Gastrocnemius medialis (tissue), 4 donors: Measurements from ENCODE around the gene GMEB2. TPM values are rescaled to one million over a fixed set of nuclear protein-coding genes. Genes with fewer than 3 reads are reported as not detected.
"Not testable (repeated sequence)": the region's sequence is repeated elsewhere in the genome, so short reads cannot be mapped to it uniquely, and the experiment has no call there.

ENCODE experiments used
- ATAC-seq, 2 donors: fragments of 150-250 bp; one replicate each; pipeline ENCODE4 v1.9.1; 2016
- DNase-seq, 2 donors: peaks; one replicate each; pipeline ENCODE4 v3.0.0-alpha.2; 2019
- H3K27ac ChIP-seq, 4 donors: fragments of 200-600 bp; sonication (generic); 1 replicate in 1 of 4; 2 replicates in 3 of 4; pipeline ENCODE4 v1.5.1; 2016 to 2018; ENCODE audit warnings: mild to moderate bottlenecking in 2 of 4, moderate library complexity in 1 of 4
- H3K27me3 ChIP-seq, 3 donors: fragments of 200-600 bp; sonication (generic) in 2 of 3; 1 replicate in 1 of 3; 2 replicates in 2 of 3; pipeline versions ENCODE4 v1.5.1 to v1.6.0; 2016 to 2019; ENCODE audit warnings: mild to moderate bottlenecking in 1 of 3, moderate library complexity in 1 of 3
- H3K36me3 ChIP-seq, 2 donors: fragments of 200-600 bp; sonication (generic) in 1 of 2; one replicate each; pipeline ENCODE4 v1.5.1; 2017 to 2018
- H3K4me1 ChIP-seq, 2 donors: fragments of 200-600 bp; sonication (generic) in 1 of 2; one replicate each; pipeline ENCODE4 v1.5.1; 2016 to 2017; ENCODE audit warnings: mild to moderate bottlenecking in 2 of 2
- H3K4me3 ChIP-seq, 4 donors: fragments of 200-600 bp; sonication (generic) in 3 of 4; 1 replicate in 1 of 4; 2 replicates in 3 of 4; pipeline ENCODE4 v1.5.1; 2016 to 2019; ENCODE audit warnings: mild to moderate bottlenecking in 2 of 4
- H3K9me3 ChIP-seq, 3 donors: fragments of 200-600 bp; sonication (generic) in 2 of 3; 1 replicate in 1 of 3; 2 replicates in 2 of 3; pipeline ENCODE4 v1.5.1; 2016 to 2019
- CTCF ChIP-seq, 5 experiments: fragments of 450-650 bp in 3 of 5; fragments of 200-600 bp in 2 of 5; sonication (generic) in 2 of 5; IDR thresholded peaks in 4 of 5; conservative IDR thresholded peaks in 1 of 5; 1 replicate in 4 of 5; 2 replicates in 1 of 5; pipeline ENCODE4 v1.5.1; 2016 to 2019; ENCODE audit warnings: antibody characterized with exemption in 5 of 5, mild to moderate bottlenecking in 3 of 5, moderate library complexity in 3 of 5
- POLR2A ChIP-seq, 2 donors: fragments of 450-650 bp; IDR thresholded peaks; one replicate each; pipeline ENCODE4 v1.6.1; 2017; ENCODE audit warnings: antibody characterized with exemption in 2 of 2, mild to moderate bottlenecking in 2 of 2, moderate library complexity in 2 of 2
- in situ Hi-C, 4 donors: fragments of 200-750 bp; cut with MboI; loops; one replicate each; pipeline versions ENCODE4 v1.15.0 to v1.8.0; 2017; ENCODE audit warnings: low sequenced_read_pairs in 4 of 4
- intact Hi-C: fragments of 100-400 bp; cut with DNase I; formaldehyde crosslinking; loops from one replicate; pipeline ENCODE4 v1.15.1; 2023; ENCODE audit warnings: low total_unique reads
- total RNA-seq, 4 donors: library from RNA; depleted of rRNA; stranded (reverse); fragments of >200 nt; gene quantifications; one replicate each; pipeline versions ENCODE4 v1.1.0 to v1.2.3, GENCODE V29; 2016

GMEB2 gene
- total RNA-seq, 4 donors from 2014 or later: 6.1 to 14.3 (median 6.8) TPM

DNA sequence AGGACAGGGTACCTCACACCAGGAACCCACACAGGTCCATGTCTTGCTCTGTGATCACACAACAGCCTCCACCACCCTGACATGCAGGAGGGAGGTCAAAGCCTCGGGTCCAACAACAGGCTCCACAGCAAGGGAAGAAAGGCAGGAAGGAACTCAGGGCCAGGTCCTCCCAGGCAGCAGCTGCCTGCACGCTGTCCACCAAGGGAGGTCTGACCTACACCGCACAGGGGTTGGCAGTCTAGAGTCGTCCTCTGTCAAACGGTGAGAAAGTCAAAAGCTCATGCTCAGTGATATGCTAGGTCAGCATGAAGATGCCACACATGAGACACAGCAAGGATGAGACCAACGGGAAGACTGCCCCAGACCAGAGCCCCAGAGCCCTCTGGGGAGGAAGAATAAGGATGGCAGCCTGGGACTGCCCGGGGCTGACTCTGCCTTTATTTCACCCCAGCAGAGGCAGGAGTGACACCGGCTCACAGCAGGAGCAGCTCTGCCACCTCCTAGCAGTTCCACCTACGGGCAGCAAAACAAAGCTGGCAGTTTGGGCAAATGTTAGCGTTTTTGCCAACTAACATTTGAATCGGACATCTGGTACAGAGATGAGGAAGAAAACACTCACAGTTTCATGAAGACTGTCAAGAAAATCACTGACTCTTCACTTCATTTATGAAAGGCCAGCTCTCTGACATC lies 8.5 kb downstream of the GMEB2 start:
- H3K27me3 ChIP-seq: no peaks in the 10 kb centered on the region
- DNase-seq: no peak
- TF ChIP-seq CTCF (IDR thresholded peaks at IDR 0.05 in 4 of 5, conservative IDR thresholded peaks at IDR 0.05 in 1 of 5) (no peak), POLR2A (IDR thresholded peaks at IDR 0.05) (no peak)
- in situ Hi-C loops (no loop called here), intact Hi-C loops (no loop called here)
- no peak overlapping the region for H3K27ac ChIP-seq
- no peaks in the 10 kb centered on the region for H3K9me3 ChIP-seq
- H3K36me3 ChIP-seq: peaks cover 0 to 41% of the 10 kb centered on the region in 2 donors
- no peaks in the 10 kb centered on the region for H3K4me1 ChIP-seq
- no peak for ATAC-seq
- H3K4me3 ChIP-seq: no peak overlapping the region

- H3K4me1 ChIP-seq: peaks cover 0 to 3% of the 10 kb centered on the region in 2 donors
- H3K27ac ChIP-seq: no peak overlapping the region
- H3K4me3 ChIP-seq: no peak overlapping the region
- ATAC-seq (no peak), DNase-seq (no peak)
- intact Hi-C loops: no loop called here
- in situ Hi-C loops: no loop called here
- no peaks in the 10 kb centered on the region for H3K9me3 ChIP-seq
- TF ChIP-seq CTCF (IDR thresholded peaks at IDR 0.05 in 4 of 5, conservative IDR thresholded peaks at IDR 0.05 in 1 of 5): no peak
- TF ChIP-seq POLR2A (IDR thresholded peaks at IDR 0.05): no peak
- H3K36me3 ChIP-seq: peaks cover 0 to 41% of the 10 kb centered on the region in 2 donors
- H3K27me3 ChIP-seq: no peaks in the 10 kb centered on the region
These were observed 9.0 kb downstream of the GMEB2 start for GRCh38 chr20:63617876-63618265.

DNA sequence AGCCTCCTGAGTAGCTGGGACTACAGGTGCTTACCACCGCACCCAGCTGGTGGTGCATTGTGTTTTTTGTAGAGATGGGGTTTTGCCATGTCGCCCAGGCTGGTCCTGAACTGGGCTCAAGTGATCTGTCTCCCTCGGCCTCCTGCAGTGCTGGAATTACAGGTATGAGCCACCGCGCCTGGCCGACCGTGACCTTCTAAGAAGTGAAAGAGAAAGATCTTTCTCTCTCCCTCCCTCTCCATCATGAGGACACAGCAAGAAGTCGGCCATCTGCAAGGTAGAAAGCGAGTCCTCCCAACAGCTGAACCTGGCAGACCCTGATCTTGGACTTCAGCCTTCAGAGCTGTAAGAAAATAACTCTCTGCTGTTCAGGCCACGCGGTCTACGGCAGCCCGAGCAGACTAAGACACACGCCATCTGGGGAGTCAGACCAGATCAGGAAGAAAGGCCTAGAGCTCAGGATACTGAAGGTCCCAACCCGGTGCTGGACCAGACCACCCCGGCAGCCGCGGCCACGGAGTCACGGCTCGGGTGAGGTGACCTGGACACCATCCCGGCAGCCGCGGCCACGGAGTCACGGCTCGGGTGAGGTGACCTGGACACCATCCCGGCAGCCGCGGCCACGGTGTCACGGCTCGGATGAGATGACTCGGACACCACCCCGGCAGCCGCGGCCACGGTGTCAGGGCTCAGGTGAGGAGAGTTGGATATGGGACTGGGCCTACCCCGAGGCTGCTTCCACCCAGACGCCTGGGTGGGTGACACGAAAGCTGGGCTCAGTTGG lies 9.6 kb downstream of the GMEB2 start:
- DNase-seq (no peak), ATAC-seq (no peak)
- Histone ChIP-seq H3K4me3 (no peak overlapping the region), H3K36me3 (peaks cover 0 to 41% of the 10 kb centered on the region in 2 donors), H3K9me3 (no peaks in the 10 kb centered on the region), H3K27ac (no peak overlapping the region), H3K27me3 (no peaks in the 10 kb centered on the region), H3K4me1 (peaks cover 0 to 4% of the 10 kb centered on the region in 2 donors)
- TF ChIP-seq POLR2A (IDR thresholded peaks at IDR 0.05) (no peak), CTCF (IDR thresholded peaks at IDR 0.05 in 4 of 5, conservative IDR thresholded peaks at IDR 0.05 in 1 of 5) (no peak)
- intact Hi-C loops: no loop called here
- in situ Hi-C loops: no loop called here

DNA sequence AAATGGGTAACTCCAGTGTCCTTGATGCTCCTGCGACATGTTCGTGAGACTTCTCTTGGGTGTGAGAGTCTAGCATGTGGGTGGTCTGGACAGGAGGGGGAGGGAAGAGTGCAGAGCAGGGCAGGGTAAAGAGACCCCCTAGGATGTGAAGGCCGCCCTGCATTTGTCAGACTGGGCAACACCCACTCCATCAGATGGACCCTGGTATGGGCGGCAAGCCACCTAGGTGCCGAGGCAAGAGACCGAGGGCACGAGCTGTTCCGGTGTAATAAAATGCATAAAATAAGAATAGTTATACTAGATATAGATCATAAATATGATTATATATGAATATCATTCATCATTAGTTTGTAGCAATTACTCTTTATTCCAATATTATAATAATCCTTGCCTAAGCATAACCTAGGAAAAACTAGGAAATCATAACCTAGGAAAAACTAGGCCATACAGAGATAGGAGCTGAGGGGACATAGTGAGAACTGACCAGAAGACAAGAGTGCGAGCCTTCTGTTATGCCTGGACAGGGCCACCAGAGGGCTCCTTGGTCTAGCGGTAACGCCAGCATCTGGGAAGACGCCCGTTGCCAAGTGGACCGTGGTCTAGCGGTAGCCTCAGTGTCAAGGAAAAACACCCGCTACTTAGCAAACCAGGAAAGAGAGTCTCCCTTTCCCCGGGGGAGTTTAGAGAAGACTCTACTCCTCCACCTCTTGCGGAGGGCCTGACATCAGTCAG lies 12.9 kb downstream of the GMEB2 start:
- H3K27ac ChIP-seq, DNase-seq, ATAC-seq, H3K4me1 ChIP-seq, H3K9me3 ChIP-seq, in situ Hi-C loops, H3K27me3 ChIP-seq, H3K4me3 ChIP-seq: not testable (repeated sequence)
- TF ChIP-seq CTCF (IDR thresholded peaks at IDR 0.05 in 4 of 5, conservative IDR thresholded peaks at IDR 0.05 in 1 of 5): peak; percentile 5 to 31 (median 21)
- H3K36me3 ChIP-seq: peaks cover 0 to 37% of the 10 kb centered on the region in 2 donors
- intact Hi-C loops: loop anchor here (5.0 kb wide), 1 partner anchor 77 kb away; the partner anchor contains the start of gene PTK6
